Central memory CD8-positive, alpha-beta T cell (primary cell): ENCODE measurements around the gene GUCY2C.
"Not testable (repeated sequence)": the region's sequence is repeated elsewhere in the genome, so short reads cannot be mapped to it uniquely, and the experiment has no call there.

Source experiments
- ATAC-seq: fragments of 150-1000 bp; cut with Tn5 transposase; replicated peaks from 2 replicates; pipeline ENCODE4 v1.10.0; 2022; ENCODE audit warnings: mild to moderate bottlenecking, moderate FRiP score, moderate number of reproducible peaks; ENCODE audit not compliant: poor library complexity, severe bottlenecking; ENCODE audit errors: extremely low read depth
- DNase-seq, 2 donors: peaks; one replicate each; pipeline ENCODE4 v3.0.0; 2021; ENCODE audit warnings: low spot score in 2 of 2
- H3K27ac Mint-ChIP-seq: one replicate; pipeline ENCODE4 v1.8.0; 2022; ENCODE audit warnings: low read depth, mild to moderate bottlenecking, moderate library complexity, mixed read lengths
- H3K27me3 Mint-ChIP-seq: one replicate; pipeline ENCODE4 v1.8.0; 2022; ENCODE audit warnings: mixed read lengths
- H3K36me3 Mint-ChIP-seq: one replicate; pipeline ENCODE4 v1.8.0; 2022; ENCODE audit warnings: mild to moderate bottlenecking, moderate library complexity, mixed read lengths; ENCODE audit not compliant: insufficient read depth
- H3K4me1 Mint-ChIP-seq: one replicate; pipeline ENCODE4 v1.8.0; 2022; ENCODE audit warnings: mixed read lengths
- H3K4me3 Mint-ChIP-seq: one replicate; pipeline ENCODE4 v1.8.0; 2022; ENCODE audit warnings: mild to moderate bottlenecking, moderate library complexity, mixed read lengths
- H3K9me3 Mint-ChIP-seq: one replicate; pipeline ENCODE4 v1.8.0; 2022; ENCODE audit warnings: mixed read lengths

Gene GUCY2C

DNA sequence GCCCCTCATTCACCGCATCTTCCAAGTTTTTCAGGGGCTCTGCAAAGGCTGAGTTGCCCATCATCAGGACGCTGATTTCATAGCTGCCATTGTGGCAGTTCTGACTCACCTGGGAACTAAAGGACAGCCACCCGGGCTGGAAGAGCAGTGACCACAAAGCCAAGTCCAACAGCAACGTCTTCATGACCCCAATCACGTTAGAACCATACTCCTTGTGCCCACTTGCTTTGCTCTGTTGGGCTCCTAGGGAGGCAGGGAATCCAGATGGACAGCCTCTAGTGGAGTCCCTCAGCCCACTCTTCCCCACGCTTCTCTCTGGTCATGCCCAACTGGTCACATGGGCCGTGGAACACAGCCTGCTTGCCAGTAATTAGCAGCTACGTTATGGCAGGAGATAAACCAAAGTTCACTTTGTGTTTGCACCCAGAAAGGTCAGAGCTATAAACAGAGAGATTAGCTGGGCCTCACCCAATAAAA lies at the start of gene GUCY2C:
Gene GUCY2C (minus strand): TSS at position 335 of the 477 bp plus-strand sequence. CDS start 151 bp downstream, at position 184.
- ATAC-seq (no peak), DNase-seq (no peak)
- H3K27me3 Mint-ChIP-seq: peaks cover 51% of the 10 kb centered on the region
- no peaks in the 10 kb centered on the region for H3K4me1 Mint-ChIP-seq
- no peak within 1 kb of the TSS for H3K4me3 Mint-ChIP-seq
- no peaks in the 10 kb centered on the region for H3K9me3 Mint-ChIP-seq
- H3K27ac Mint-ChIP-seq: no peak within 1 kb of the TSS
- no peaks in the 10 kb centered on the region for H3K36me3 Mint-ChIP-seq

DNA sequence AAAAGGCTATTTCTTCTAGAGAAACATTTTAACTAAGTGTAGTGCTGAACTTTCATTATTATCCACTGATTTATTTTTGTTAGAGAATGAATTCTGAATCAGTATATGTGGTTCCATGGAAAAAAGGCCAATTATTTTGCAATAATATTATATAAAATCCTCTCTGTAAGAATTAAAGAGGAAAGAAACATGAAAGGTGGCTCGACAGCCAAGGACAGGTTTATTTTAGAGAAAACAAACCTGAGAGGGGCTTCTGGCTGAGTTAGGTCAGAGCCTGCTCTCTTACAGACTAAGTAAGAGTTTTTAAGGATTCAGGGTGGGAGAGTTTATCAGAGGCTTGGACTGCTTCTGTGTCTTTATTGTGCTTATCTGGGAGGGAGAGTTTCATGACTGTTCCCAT lies 46.7 kb upstream of the GUCY2C start:
- Mint-ChIP-seq H3K9me3 (peaks cover 12% of the 10 kb centered on the region), H3K27me3 (no peaks in the 10 kb centered on the region), H3K4me3 (no peak overlapping the region), H3K27ac (peak overlapping the region; percentile 8), H3K4me1 (peaks cover 6% of the 10 kb centered on the region), H3K36me3 (peaks cover 6% of the 10 kb centered on the region)
- no peak for DNase-seq
- no peak for ATAC-seq

DNA sequence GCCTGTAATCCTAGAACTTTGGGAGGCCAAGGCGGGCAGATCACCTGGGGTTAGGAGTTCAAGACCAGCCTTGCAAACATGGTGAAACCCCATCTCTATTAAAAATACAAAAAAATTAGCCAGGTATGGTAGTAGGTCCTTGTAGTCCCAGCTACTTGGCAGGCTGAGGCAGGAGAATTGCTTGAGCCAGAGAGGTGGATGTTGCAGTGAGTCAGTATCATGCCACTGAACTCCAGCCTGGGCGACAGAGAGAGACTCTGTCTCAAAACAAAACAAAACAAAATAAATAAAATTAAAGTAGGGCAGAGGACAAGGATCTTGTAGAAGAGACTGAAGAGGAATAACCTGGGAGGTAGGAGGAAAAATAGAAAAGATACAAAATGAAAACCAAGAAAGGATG lies 45.5 kb upstream of the GUCY2C start:
- no peak for ATAC-seq
- Mint-ChIP-seq H3K27ac (no peak overlapping the region), H3K4me3 (no peak overlapping the region), H3K27me3 (no peaks in the 10 kb centered on the region), H3K9me3 (peaks cover 7% of the 10 kb centered on the region), H3K4me1 (no peaks in the 10 kb centered on the region), H3K36me3 (peaks cover 6% of the 10 kb centered on the region)
- no peak for DNase-seq

- H3K27ac Mint-ChIP-seq: peak overlapping the region; percentile 56
- H3K4me1 Mint-ChIP-seq: no peaks in the 10 kb centered on the region
- no peak overlapping the region for H3K4me3 Mint-ChIP-seq
- H3K27me3 Mint-ChIP-seq: no peaks in the 10 kb centered on the region
- DNase-seq (no peak), ATAC-seq (no peak)
- H3K36me3 Mint-ChIP-seq: peaks cover 6% of the 10 kb centered on the region
- peaks cover 7% of the 10 kb centered on the region for H3K9me3 Mint-ChIP-seq
Measured at GRCh38 chr12:14741153-14741552, 44.8 kb upstream of the GUCY2C start.

DNA sequence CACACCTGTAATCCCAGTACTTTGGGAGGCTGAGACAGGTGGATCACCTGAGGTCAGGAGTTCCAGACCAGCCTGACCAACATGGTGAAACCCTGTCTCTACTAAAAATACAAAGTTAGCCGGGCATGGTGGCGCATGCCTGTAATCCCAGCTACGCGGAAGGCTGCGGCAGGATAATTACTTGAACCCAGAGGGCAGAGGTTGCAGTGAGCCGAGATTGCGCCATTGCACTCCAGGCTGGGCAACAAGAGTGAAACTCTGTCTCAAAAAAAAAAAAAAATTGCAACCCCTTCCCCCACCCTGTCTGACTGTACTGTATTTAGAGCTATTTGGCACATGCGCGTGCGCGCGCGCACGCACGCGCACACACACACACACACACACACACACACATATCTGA lies 40.0 kb upstream of the GUCY2C start:
- not testable (repeated sequence) for H3K4me3 Mint-ChIP-seq, H3K27ac Mint-ChIP-seq, H3K9me3 Mint-ChIP-seq, H3K36me3 Mint-ChIP-seq, ATAC-seq, DNase-seq, H3K4me1 Mint-ChIP-seq
- peaks cover 15% of the 10 kb centered on the region for H3K27me3 Mint-ChIP-seq

DNA sequence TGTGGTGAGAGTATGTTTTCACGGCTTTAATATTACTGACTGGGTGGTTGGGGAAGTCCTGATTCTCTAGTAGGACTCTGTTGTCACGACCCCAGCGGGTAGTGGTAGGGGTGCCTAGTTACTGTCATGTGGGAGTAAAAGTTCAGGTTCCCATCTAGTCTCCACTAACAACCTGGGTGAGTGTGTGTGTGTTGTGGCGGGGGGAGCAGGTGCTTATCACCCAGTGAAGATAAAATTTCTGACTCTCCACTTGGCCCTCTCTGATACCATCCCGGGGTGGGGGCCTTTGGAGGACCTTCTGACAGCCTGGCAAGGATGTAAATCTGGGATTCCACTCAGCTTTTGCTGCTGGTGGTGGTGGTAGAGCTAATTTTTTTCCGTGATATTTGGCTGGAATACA lies 35.4 kb upstream of the GUCY2C start:
- no peak for ATAC-seq
- Mint-ChIP-seq H3K4me3 (no peak overlapping the region), H3K9me3 (no peaks in the 10 kb centered on the region), H3K27me3 (peaks cover 51% of the 10 kb centered on the region), H3K36me3 (no peaks in the 10 kb centered on the region), H3K4me1 (no peaks in the 10 kb centered on the region), H3K27ac (no peak overlapping the region)
- DNase-seq: no peak

DNA sequence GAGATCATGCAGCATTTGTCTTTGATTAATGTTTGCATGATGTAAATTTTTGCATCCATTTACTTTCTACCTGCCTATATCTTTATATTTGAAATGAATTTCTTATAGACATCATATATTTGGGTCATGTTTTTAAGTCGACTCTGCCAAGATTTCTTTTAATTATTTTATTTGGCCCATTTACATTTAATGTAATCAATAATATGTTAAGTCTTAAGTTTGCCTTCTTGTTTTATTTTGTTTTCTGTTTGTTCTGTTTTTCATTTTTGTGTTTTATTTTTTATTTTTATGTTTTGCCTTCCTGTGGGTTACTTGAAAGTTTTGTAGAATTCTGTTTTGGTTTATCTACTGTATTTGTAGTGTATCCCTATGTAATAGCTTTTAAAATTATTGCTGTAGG lies 33.2 kb upstream of the GUCY2C start:
- ATAC-seq: no peak
- Mint-ChIP-seq H3K27me3 (peaks cover 53% of the 10 kb centered on the region), H3K27ac (no peak overlapping the region), H3K36me3 (no peaks in the 10 kb centered on the region), H3K4me3 (no peak overlapping the region), H3K9me3 (no peaks in the 10 kb centered on the region), H3K4me1 (no peaks in the 10 kb centered on the region)
- DNase-seq: no peak

DNA sequence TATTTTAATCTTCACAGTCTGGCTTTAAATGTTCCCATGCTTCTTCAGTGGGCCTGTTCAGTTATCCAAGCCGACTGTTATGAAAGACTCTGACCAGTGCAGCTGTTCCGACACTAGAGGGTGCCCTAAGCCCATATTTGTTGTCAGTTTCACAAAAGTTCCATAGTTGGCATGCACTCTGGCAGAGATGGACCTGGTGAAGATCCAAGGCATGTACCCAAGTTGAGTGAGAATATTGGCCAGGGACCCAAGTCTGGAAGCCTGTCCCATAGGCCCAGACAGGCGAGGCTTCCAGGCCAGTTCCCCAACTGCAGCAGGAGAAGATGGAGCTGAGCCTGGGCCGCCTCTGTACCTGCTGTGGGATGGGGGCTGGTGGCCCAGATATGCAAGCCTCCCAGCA lies 27.4 kb upstream of the GUCY2C start:
- Mint-ChIP-seq H3K27me3 (peaks cover 45% of the 10 kb centered on the region), H3K9me3 (no peaks in the 10 kb centered on the region), H3K4me1 (peaks cover 5% of the 10 kb centered on the region), H3K36me3 (no peaks in the 10 kb centered on the region), H3K27ac (no peak overlapping the region), H3K4me3 (no peak overlapping the region)
- peak; percentile 29 to 51 for DNase-seq
- no peak for ATAC-seq

- Mint-ChIP-seq H3K27me3 (peaks cover 41% of the 10 kb centered on the region), H3K36me3 (no peaks in the 10 kb centered on the region), H3K9me3 (no peaks in the 10 kb centered on the region), H3K27ac (no peak overlapping the region), H3K4me1 (peaks cover 5% of the 10 kb centered on the region), H3K4me3 (no peak overlapping the region)
- ATAC-seq: no peak
- DNase-seq: peak; percentile 19 to 28
Measured at GRCh38 chr12:14716848-14717444, 20.5 kb upstream of the GUCY2C start.

DNA sequence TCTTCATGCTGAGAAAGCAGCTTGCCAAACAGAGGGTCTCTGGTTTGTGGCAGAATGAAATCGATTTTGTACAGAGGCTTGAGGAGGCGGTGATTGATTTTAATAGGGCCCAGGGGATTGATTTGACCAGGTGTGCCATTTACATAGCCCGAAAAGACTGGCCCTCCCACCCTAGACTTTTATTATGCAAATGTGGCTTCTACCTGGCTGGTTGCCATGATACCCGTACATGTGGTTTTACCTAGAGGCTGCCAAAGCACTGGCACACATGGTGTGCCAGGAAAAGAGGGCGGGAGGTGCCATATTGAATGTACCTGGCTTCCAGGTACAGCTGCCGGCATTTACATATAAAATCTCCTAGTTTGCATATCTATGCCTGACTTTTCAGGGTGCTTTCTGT lies 18.0 kb upstream of the GUCY2C start:
- Mint-ChIP-seq H3K9me3 (no peaks in the 10 kb centered on the region), H3K4me1 (peaks cover 9% of the 10 kb centered on the region), H3K4me3 (no peak overlapping the region), H3K27ac (no peak overlapping the region), H3K36me3 (no peaks in the 10 kb centered on the region), H3K27me3 (peaks cover 50% of the 10 kb centered on the region)
- no peak for ATAC-seq
- DNase-seq: no peak

DNA sequence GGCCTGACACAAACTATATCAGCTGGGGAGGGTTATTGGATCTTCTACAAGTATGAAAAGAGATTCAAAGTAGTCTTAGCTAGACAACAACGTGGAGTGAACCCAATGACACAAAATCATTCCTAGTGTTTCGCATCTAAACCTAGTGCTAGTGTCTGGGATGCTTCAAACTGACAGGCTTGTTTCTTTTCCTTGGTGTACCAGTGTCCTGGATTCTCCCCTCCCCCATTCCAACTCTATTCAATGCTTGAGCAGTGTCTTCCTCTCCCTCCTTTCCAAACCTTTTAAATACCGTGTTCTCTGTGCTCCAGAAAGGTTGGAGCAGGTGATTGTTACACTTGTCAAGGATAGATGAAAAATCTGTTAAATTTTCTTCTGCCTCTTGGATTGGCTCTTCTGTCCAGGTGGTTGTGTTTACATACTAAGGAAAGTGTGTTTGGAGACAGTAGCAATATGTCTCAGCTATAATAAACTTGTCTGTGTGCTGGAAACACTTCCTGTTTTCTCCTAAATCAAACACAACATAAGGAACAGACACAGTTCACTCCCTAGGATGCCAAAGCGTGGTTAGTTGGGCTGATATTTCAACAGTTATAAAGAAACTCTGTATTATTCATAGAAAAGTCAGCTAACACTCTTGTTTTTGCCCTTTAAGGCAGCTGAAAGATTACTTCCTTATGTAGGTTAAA lies 14.4 kb upstream of the GUCY2C start:
- peaks cover 79% of the 10 kb centered on the region for H3K27me3 Mint-ChIP-seq
- ATAC-seq: no peak

GRCh38 chr12:14701809-14702568 lies 5.6 kb upstream of the GUCY2C start:
- no peak for ATAC-seq

More for the DNA sequence above, 14.4 kb upstream of the GUCY2C start:
- DNase-seq: no peak
- Mint-ChIP-seq H3K27ac (no peak overlapping the region), H3K4me3 (no peak overlapping the region), H3K36me3 (no peaks in the 10 kb centered on the region), H3K4me1 (peaks cover 9% of the 10 kb centered on the region), H3K9me3 (no peaks in the 10 kb centered on the region)

DNA sequence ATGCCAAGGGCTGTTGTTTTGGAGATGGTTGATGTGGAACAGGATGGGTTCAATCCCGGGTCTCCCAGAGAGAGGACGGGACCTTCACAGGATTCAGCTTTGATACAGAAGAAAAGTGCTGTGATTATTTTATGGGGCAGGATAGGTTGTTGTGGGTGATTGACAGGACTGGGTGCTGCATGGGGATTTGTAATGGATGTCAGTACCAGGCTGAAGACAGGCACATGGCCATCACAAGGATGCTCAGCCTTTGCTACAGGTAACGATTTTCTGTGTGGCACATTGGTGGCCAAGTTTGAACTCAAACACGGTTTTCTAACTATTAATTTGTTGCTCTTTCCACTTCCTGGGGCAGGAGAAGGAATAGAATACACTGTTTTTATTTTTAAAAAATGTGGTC lies 4.5 kb upstream of the GUCY2C start:
- Mint-ChIP-seq H3K27me3 (peaks cover 29% of the 10 kb centered on the region), H3K27ac (no peak overlapping the region), H3K9me3 (no peaks in the 10 kb centered on the region), H3K36me3 (no peaks in the 10 kb centered on the region), H3K4me3 (no peak overlapping the region), H3K4me1 (no peaks in the 10 kb centered on the region)
- DNase-seq (no peak), ATAC-seq (no peak)

More at GRCh38 chr12:14701809-14702568, 5.6 kb upstream of the GUCY2C start:
- Mint-ChIP-seq H3K36me3 (no peaks in the 10 kb centered on the region), H3K4me3 (no peak overlapping the region), H3K27me3 (peaks cover 30% of the 10 kb centered on the region), H3K27ac (no peak overlapping the region), H3K9me3 (no peaks in the 10 kb centered on the region), H3K4me1 (no peaks in the 10 kb centered on the region)
- no peak for DNase-seq
